Measurements from ENCODE around the gene OR2AG1.

The OR2AG1 gene

GRCh38 chr11:6782720-6783119 is at the start of gene OR2AG1:
Gene OR2AG1, plus strand, starts transcription at chr11:6783020. Its CDS starts 2,018 bp downstream, at chr11:6785038.
- DNase-seq (ENCODE audit: low read depth), result no peak

GRCh38 chr11:6733326-6734275 is 49.2 kb upstream of the OR2AG1 start:
- no peak for DNase-seq (ENCODE audit: low read depth)

- no peak for DNase-seq (ENCODE audit: low read depth)
Observed at GRCh38 chr11:6734616-6735015, 48.2 kb upstream of the OR2AG1 start.

- no peak for DNase-seq (ENCODE audit: low read depth)
Observed at GRCh38 chr11:6735306-6735705, 47.5 kb upstream of the OR2AG1 start.

- no peak for DNase-seq (ENCODE audit: low read depth)
Observed at GRCh38 chr11:6736495-6737121, 46.2 kb upstream of the OR2AG1 start.

GRCh38 chr11:6737872-6738466 is 44.9 kb upstream of the OR2AG1 start:
- DNase-seq (ENCODE audit: low read depth), result peak; percentile 6

- no peak for DNase-seq (ENCODE audit: low read depth)
Observed at GRCh38 chr11:6738590-6738989, 44.2 kb upstream of the OR2AG1 start.

- DNase-seq (ENCODE audit: low read depth), result no peak
Observed at GRCh38 chr11:6742260-6742659, 40.6 kb upstream of the OR2AG1 start.

- no peak for DNase-seq (ENCODE audit: low read depth)
Observed at GRCh38 chr11:6745018-6745417, 37.8 kb upstream of the OR2AG1 start.

- no peak for DNase-seq (ENCODE audit: low read depth)
Observed at GRCh38 chr11:6745465-6746015, 37.3 kb upstream of the OR2AG1 start.

- no peak for DNase-seq (ENCODE audit: low read depth)
Observed at GRCh38 chr11:6746086-6746618, 36.7 kb upstream of the OR2AG1 start.

GRCh38 chr11:6746626-6747025 is 36.2 kb upstream of the OR2AG1 start:
- DNase-seq (ENCODE audit: low read depth), result no peak

GRCh38 chr11:6747097-6747668 is 35.6 kb upstream of the OR2AG1 start:
- no peak for DNase-seq (ENCODE audit: low read depth)

- DNase-seq (ENCODE audit: low read depth), result peak; percentile 13
Observed at GRCh38 chr11:6755303-6755952, 27.4 kb upstream of the OR2AG1 start.

- DNase-seq (ENCODE audit: low read depth), result no peak
Observed at GRCh38 chr11:6755953-6756347, 26.9 kb upstream of the OR2AG1 start.

- DNase-seq (ENCODE audit: low read depth), result peak; percentile 43
Observed at GRCh38 chr11:6757373-6757967, 25.4 kb upstream of the OR2AG1 start.

- DNase-seq (ENCODE audit: low read depth), result no peak
Observed at GRCh38 chr11:6771926-6772893, 10.6 kb upstream of the OR2AG1 start, which contains the start of gene OR2AG2. Gene OR2AG2, minus strand, starts transcription at chr11:6771976. Its CDS starts 3,019 bp downstream, at chr11:6768957.

- DNase-seq (ENCODE audit: low read depth), result no peak
Observed at GRCh38 chr11:6778518-6778917, 4.3 kb upstream of the OR2AG1 start.

- DNase-seq (ENCODE audit: low read depth), result no peak
Observed at GRCh38 chr11:6780829-6781228, 2.0 kb upstream of the OR2AG1 start.

GRCh38 chr11:6790546-6790945 is 7.7 kb downstream of the OR2AG1 start:
- DNase-seq (ENCODE audit: low read depth), result no peak
